Aorta (tissue), 5 donors: ENCODE data around the gene ERBB4. TPM values are rescaled to one million over a fixed set of nuclear protein-coding genes. Genes with fewer than 3 reads are reported as not detected.

Source experiments
- ATAC-seq: fragments of 200-7000 bp; cut with Tn5 transposase; one replicate; pipeline ENCODE4 v1.9.1; 2022; ENCODE audit warnings: moderate library complexity; ENCODE audit not compliant: low FRiP score
- DNase-seq, 2 donors: peaks; one replicate each; pipeline ENCODE4 v3.0.0-alpha.2; 2020
- H3K27ac ChIP-seq, 2 donors: one replicate each; pipeline ENCODE4 v1.5.1; 2013; ENCODE audit warnings: low read length in 2 of 2, mild to moderate bottlenecking in 2 of 2, moderate library complexity in 2 of 2, control low read depth in 1 of 2, inconsistent platforms in 1 of 2, low read depth in 1 of 2
- H3K27me3 ChIP-seq, 2 donors: one replicate each; pipeline ENCODE4 v1.6.1; 2013; ENCODE audit warnings: control low read depth in 1 of 2, low read length in 1 of 2, mild to moderate bottlenecking in 1 of 2, moderate library complexity in 1 of 2; ENCODE audit not compliant: insufficient read depth in 2 of 2, control insufficient read depth in 1 of 2
- H3K36me3 ChIP-seq, 2 donors: one replicate each; pipeline ENCODE4 v1.6.1; 2013; ENCODE audit warnings: control low read depth in 1 of 2, low read length in 1 of 2, mild to moderate bottlenecking in 1 of 2; ENCODE audit not compliant: insufficient read depth in 2 of 2, control insufficient read depth in 1 of 2
- H3K4me1 ChIP-seq, 2 donors: one replicate each; pipeline ENCODE4 v1.6.1; 2013; ENCODE audit warnings: low read length in 2 of 2, control low read depth in 1 of 2, mild to moderate bottlenecking in 1 of 2, moderate library complexity in 1 of 2; ENCODE audit not compliant: insufficient read depth in 2 of 2, control insufficient read depth in 1 of 2
- H3K4me3 ChIP-seq, 2 donors: one replicate each; pipeline ENCODE4 v1.5.1; 2013; ENCODE audit warnings: low read length in 2 of 2, control low read depth in 1 of 2, mild to moderate bottlenecking in 1 of 2
- H3K9me3 ChIP-seq: one replicate; pipeline ENCODE4 v1.6.1; 2013; ENCODE audit warnings: mild to moderate bottlenecking, low read length; ENCODE audit not compliant: control insufficient read depth
- WGBS, 2 donors: extraction: QIAGEN DNeasy Blood & Tissue Kit; methylation state at CpG; one replicate each; pipeline ENCODE4 v1.1.7; 2013; 5-methylcytosine and 5-hydroxymethylcytosine counted together
- intact Hi-C, 2 donors: fragments of 100-400 bp; cut with DNase I; formaldehyde crosslinking; loops; one replicate each; pipeline versions ENCODE4 v1.14.2 to v1.15.0; 2022
- polyA plus RNA-seq, 2 donors: library from polyadenylated mRNA; stranded (reverse); fragments of 200-250 nt; gene quantifications; one replicate each; pipeline ENCODE4 v1.2.3, GENCODE V29; 2013
- total RNA-seq, 2 donors: library from RNA; stranded (reverse); fragmentation: NEBNext Ultra II Directional; extraction: Animal tissue kit (Norgen Biotek cat#: 25700); gene quantifications; one replicate each; pipeline ENCODE4 v1.2.1, GENCODE V29; 2021
- donor health status: healthy with polysubstance abuse.
- donor health status: Bipolar disorder and iron deficiency.
- donor health status: DM: no; HTN: no; CAD: no.
- donor health status: DM: no; HTN: no; CAD: no.
- donor health status: DM: yes; HTN: yes; CAD: no.

Gene ERBB4
- total and polyA plus RNA-seq, 4 donors = 1.3 to 42.0 (median 15.0) TPM

DNA sequence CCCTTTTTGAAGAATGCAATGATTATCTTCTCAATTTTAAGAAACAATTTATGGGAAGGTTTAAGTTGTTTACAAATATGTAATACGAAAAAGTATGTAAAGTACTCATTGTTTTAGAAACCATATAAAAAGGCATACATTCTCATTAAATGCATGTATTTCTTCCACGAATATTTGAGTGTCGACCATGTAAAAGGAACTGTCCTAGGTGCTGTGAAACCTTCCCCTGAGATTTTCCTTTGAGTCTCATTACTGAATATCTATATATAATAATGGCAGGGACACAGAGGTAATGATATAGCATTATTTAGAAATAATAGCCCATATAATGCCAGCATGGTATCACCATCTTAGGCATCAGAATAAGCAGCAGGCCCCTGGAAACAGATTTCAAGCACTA, 239.3 kb downstream of the ERBB4 start:
- no peak for DNase-seq
- WGBS, 2 donors = 60 to 72% methylated on average over 3 of the region's 3 CpGs
- no peak for ATAC-seq

DNA sequence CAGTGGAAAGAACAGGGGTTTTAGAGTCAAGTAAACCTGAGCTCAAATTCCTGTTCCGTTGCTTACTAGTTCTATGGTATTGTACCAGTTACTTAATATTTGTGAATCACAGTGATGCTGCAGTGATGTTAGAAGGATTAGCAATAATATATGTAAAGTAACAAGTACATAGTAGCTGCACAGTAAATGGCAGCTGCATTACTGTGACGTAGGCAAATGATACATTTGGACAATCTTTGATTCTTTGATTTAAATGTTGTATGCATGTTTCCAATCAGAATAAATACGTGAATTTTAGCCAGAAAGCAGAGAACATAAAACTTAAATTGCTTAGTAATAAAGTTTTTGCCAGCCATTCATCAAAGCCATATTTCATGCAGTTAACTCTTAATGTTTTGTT, 243.0 kb downstream of the ERBB4 start:
- ATAC-seq = no peak

More for the DNA sequence above, 239.3 kb downstream of the ERBB4 start:
- Histone ChIP-seq H3K36me3 (no peaks in the 10 kb centered on the region), H3K27me3 (no peaks in the 10 kb centered on the region), H3K4me3 (no peak overlapping the region), H3K4me1 (no peaks in the 10 kb centered on the region), H3K9me3 (no peaks in the 10 kb centered on the region), H3K27ac (no peak overlapping the region)
- intact Hi-C loops = no loop called here

DNA sequence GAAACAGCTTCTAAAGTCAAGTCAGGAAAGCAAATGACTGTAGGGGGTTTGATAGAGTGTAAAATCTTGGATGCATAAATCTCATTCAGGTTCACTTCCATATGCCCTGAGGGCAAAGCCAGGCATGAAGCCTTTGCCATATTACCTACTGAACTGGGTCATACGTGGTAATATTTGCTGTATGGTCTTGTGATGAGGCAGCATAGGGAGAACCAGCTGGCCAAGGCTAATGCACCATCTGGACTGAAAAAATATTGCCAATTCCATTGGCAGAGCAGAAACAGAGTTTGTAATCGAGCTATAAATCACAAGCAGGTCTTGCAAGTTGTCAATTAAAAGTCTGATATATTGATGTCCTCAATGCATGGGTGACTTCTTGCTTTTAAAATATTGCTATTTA, 243.8 kb downstream of the ERBB4 start:
- ATAC-seq (no peak), DNase-seq (no peak)
- H3K27me3 ChIP-seq = no peaks in the 10 kb centered on the region
- no peak overlapping the region for H3K4me3 ChIP-seq
- no peaks in the 10 kb centered on the region for H3K36me3 ChIP-seq
- H3K9me3 ChIP-seq = no peaks in the 10 kb centered on the region
- no peaks in the 10 kb centered on the region for H3K4me1 ChIP-seq
- 60 to 64% methylated on average over 2 of the region's 2 CpGs for WGBS, 2 donors
- intact Hi-C loops = no loop called here
- H3K27ac ChIP-seq = no peak overlapping the region

More for the DNA sequence above, 243.0 kb downstream of the ERBB4 start:
- Histone ChIP-seq H3K36me3 (no peaks in the 10 kb centered on the region), H3K9me3 (no peaks in the 10 kb centered on the region), H3K27me3 (no peaks in the 10 kb centered on the region), H3K27ac (no peak overlapping the region), H3K4me1 (no peaks in the 10 kb centered on the region), H3K4me3 (no peak overlapping the region)
- DNase-seq = no peak
- 93% methylated on average over 3 of the region's 3 CpGs for WGBS, 2 donors
- intact Hi-C loops = no loop called here

DNA sequence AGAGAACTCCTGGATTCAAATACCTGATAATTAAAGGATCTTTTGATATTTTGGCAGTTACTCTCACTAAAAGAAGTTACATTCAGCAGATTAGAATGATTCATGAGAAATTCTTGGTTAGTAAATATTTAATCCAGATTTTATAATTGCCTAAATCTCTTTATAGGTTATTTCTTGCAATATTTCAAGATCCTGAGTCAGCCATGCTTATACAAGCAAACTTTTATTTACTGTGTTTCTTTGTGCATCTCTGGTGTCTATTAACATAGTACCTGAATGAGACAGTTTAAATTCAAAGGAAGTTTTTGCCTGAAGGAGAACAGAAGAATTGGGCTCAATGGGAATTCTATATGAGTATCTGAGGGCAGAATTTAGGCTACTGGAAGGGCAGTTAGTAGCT, 249.3 kb downstream of the ERBB4 start:
- Histone ChIP-seq H3K27ac (no peak overlapping the region), H3K36me3 (no peaks in the 10 kb centered on the region), H3K27me3 (no peaks in the 10 kb centered on the region), H3K4me1 (peaks cover 0 to 6% of the 10 kb centered on the region in 2 donors), H3K9me3 (no peaks in the 10 kb centered on the region), H3K4me3 (no peak overlapping the region)
- intact Hi-C loops = no loop called here
- no peak for DNase-seq
- ATAC-seq = no peak

DNA sequence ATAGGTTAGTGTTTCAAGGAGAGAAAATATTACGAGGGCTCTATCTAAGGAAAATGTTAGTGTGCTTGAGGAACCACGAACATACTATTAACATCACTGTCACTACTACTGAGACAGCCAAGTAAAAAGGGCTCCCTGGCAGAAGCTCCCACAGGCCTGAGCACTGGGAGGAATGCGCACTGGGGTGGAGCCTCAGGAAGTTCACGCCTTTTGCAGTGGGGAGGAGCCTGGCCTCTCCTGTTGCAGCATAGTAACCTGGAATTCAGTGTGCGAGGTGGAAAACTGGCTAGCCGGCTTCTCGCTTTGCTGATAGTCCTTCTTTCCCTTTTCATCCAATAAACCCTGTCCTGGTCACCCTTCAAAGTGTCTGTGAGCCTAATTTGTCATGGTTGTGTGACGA, 250.3 kb downstream of the ERBB4 start:
- no peak for DNase-seq
- no peaks in the 10 kb centered on the region for H3K9me3 ChIP-seq
- H3K27me3 ChIP-seq = no peaks in the 10 kb centered on the region
- no peaks in the 10 kb centered on the region for H3K36me3 ChIP-seq
- peaks cover 0 to 6% of the 10 kb centered on the region in 2 donors for H3K4me1 ChIP-seq
- no peak overlapping the region for H3K4me3 ChIP-seq
- ATAC-seq = no peak
- WGBS, 2 donors = 96 to 97% methylated on average over 8 of the region's 8 CpGs
- intact Hi-C loops = no loop called here
- H3K27ac ChIP-seq = no peak overlapping the region

DNA sequence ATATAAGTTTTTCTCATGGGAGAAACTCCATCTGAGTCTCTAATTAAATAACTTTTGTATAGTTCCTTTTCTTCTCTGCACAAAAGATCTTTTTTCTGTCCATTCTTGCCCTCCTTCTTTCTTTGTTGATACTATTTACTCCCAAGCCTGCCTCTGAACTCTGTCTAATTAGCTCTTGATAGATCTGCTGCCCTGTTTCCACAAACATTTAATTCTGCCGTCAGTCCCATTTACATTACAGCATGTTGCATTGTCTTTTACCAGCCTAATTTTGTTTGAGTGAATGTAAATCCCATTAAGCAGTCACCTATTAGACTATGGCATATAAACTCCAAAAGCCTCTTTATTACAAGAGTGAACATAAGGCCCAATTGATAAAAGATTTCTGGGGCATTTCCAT, 254.4 kb downstream of the ERBB4 start:
- WGBS, 2 donors = 45 to 52% methylated on average over 1 of the region's 1 CpG
- Histone ChIP-seq H3K4me3 (no peak overlapping the region), H3K36me3 (no peaks in the 10 kb centered on the region), H3K27ac (no peak overlapping the region), H3K9me3 (no peaks in the 10 kb centered on the region), H3K27me3 (no peaks in the 10 kb centered on the region), H3K4me1 (peaks cover 1 to 11% of the 10 kb centered on the region in 2 donors)
- ATAC-seq (no peak), DNase-seq (no peak)
- intact Hi-C loops = no loop called here

DNA sequence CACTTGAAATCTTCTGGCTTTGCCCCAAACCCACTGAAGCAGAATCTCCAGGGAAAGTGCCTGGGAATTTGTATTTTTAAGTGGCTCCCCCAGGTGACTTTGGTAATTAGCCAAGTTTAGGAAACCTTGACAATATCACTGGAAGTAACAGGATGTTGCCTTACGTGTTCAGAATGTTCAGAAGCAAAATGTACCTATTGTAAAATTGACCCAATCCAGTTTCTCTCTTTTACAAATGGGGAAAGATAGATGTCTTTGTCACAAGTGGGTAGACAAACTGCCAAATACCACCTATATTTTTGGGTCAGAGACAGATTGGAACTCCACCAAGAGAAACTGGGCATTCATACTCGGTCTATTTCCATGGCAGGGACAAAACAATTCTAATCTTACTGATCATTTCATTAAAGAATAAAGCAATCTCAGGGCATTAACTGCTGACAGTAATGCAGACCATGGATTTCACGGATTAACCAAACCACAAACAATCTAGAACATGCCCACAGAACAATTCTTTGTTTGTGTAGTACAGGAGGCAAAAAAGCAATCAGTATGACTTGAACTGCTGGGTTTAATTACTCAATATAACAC, 255.8 kb downstream of the ERBB4 start:
- Histone ChIP-seq H3K4me3 (no peak overlapping the region), H3K27ac (no peak overlapping the region), H3K4me1 (peaks cover 1 to 11% of the 10 kb centered on the region in 2 donors), H3K36me3 (no peaks in the 10 kb centered on the region), H3K9me3 (no peaks in the 10 kb centered on the region), H3K27me3 (no peaks in the 10 kb centered on the region)
- intact Hi-C loops = no loop called here
- DNase-seq (no peak), ATAC-seq (no peak)
- WGBS, 2 donors = 8 to 14% methylated on average over 3 of the region's 3 CpGs

DNA sequence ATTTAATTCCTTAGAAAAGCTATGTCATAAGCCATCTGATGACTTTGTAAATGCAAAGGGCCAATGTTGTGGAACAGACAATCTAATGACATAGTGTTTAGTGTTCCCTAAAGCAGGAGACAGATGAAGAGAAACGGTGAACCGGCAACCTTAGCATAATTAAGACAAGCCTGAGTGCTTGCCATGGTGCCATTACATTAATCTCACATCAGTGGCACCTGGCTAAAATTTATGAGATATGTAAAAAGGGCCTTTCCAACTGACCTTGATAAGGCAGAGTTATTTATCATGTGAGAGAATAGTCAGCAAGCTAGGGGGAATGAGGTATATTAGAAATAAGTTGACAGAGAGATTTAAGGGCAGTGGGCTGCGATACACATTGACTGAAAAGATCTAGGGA, 261.8 kb downstream of the ERBB4 start:
- H3K27ac ChIP-seq = no peak overlapping the region
- H3K36me3 ChIP-seq = no peaks in the 10 kb centered on the region
- H3K4me1 ChIP-seq = peaks cover 0 to 3% of the 10 kb centered on the region in 2 donors
- WGBS, 2 donors = 67 to 85% methylated on average over 3 of the region's 3 CpGs
- H3K9me3 ChIP-seq = no peaks in the 10 kb centered on the region
- no peak overlapping the region for H3K4me3 ChIP-seq
- no peak for ATAC-seq
- no peaks in the 10 kb centered on the region for H3K27me3 ChIP-seq
- no peak for DNase-seq
- intact Hi-C loops = loop anchor here in 1 of 2 donors (10.0 kb wide), 1 partner anchor 48 kb away; no protein-coding TSS in a partner anchor

DNA sequence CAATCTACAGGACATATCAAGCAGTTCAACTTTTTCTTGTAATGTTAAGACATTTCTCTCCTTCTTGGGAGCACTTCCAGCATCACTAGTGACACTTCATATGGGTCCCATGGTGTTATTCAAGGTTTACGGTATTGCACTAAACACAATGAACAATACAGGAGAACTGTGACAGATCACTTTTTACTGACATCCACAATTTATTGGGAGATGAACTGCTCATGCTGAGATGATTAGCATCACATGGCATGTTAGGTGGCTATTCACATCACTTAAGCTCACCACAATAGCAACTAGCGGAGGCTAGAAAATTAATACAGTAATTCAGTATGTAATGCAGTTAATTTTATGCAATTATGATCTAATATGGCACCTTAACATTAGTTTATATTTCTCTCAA, 264.4 kb downstream of the ERBB4 start:
- Histone ChIP-seq H3K27me3 (no peaks in the 10 kb centered on the region), H3K4me3 (no peak overlapping the region), H3K9me3 (no peaks in the 10 kb centered on the region), H3K4me1 (peaks cover 0 to 3% of the 10 kb centered on the region in 2 donors), H3K36me3 (no peaks in the 10 kb centered on the region), H3K27ac (no peak overlapping the region)
- intact Hi-C loops = loop anchor here in 1 of 2 donors (10.0 kb wide), 1 partner anchor 51 kb away; no protein-coding TSS in a partner anchor
- 95 to 97% methylated on average over 2 of the region's 2 CpGs for WGBS, 2 donors
- ATAC-seq (no peak), DNase-seq (no peak)
